Stimulated activated CD8-positive, alpha-beta memory T cell treated with anti-CD3 and anti-CD28 coated beads, Interleukin-2, amount 100 ng/mL, for 48 hours (primary cell): ENCODE data around the gene STPG4.
"Not testable (repeated sequence)": the region's sequence is repeated elsewhere in the genome, so short reads cannot be mapped to it uniquely, and the experiment has no call there.

Experiments used
- DNase-seq, 2 donors: peaks; one replicate each; pipeline ENCODE4 v3.0.0-alpha.2; 2020; ENCODE audit warnings: low read depth in 2 of 2

STPG4 gene

GRCh38 chr2:47155091-47155876 is at the start of gene STPG4:
STPG4 (minus strand) TSS chr2:47155308; CDS start chr2:47155251, 57 bp downstream.
- no peak for DNase-seq

GRCh38 chr2:47204691-47205090 is 49.6 kb upstream of the STPG4 start:
- no peak for DNase-seq

GRCh38 chr2:47203995-47204394 is 48.9 kb upstream of the STPG4 start:
- DNase-seq: no peak

GRCh38 chr2:47201224-47201623 is 46.1 kb upstream of the STPG4 start:
- no peak for DNase-seq

GRCh38 chr2:47198985-47199451 is 43.9 kb upstream of the STPG4 start:
- DNase-seq: no peak

GRCh38 chr2:47196499-47196898 is 41.4 kb upstream of the STPG4 start:
- DNase-seq: no peak

GRCh38 chr2:47196046-47196445 is 40.9 kb upstream of the STPG4 start:
- no peak for DNase-seq

- DNase-seq: no peak
These were observed 40.0 kb upstream of the STPG4 start for GRCh38 chr2:47195148-47195547.

- DNase-seq: no peak
These were observed 39.3 kb upstream of the STPG4 start for GRCh38 chr2:47194410-47194809.

- no peak for DNase-seq
These were observed 38.5 kb upstream of the STPG4 start for GRCh38 chr2:47193607-47194006.

- no peak for DNase-seq
These were observed 35.2 kb upstream of the STPG4 start for GRCh38 chr2:47190188-47190881.

GRCh38 chr2:47189635-47190034 is 34.5 kb upstream of the STPG4 start:
- no peak for DNase-seq

- DNase-seq: no peak
These were observed 32.0 kb upstream of the STPG4 start for GRCh38 chr2:47187069-47187468.

- no peak for DNase-seq
These were observed 31.2 kb upstream of the STPG4 start for GRCh38 chr2:47186351-47186750.

- DNase-seq: not testable (repeated sequence)
These were observed 30.0 kb upstream of the STPG4 start for GRCh38 chr2:47185098-47185497.

GRCh38 chr2:47181176-47181575 is 26.1 kb upstream of the STPG4 start:
- no peak for DNase-seq

GRCh38 chr2:47180531-47180930 is 25.4 kb upstream of the STPG4 start:
- DNase-seq: no peak

- DNase-seq: no peak
These were observed 24.3 kb upstream of the STPG4 start for GRCh38 chr2:47179388-47179787.

GRCh38 chr2:47178341-47178740 is 23.2 kb upstream of the STPG4 start:
- no peak for DNase-seq

- no peak for DNase-seq
These were observed 22.0 kb upstream of the STPG4 start for GRCh38 chr2:47177043-47177565.

GRCh38 chr2:47174733-47175361 is 19.7 kb upstream of the STPG4 start:
- no peak for DNase-seq

GRCh38 chr2:47173986-47174732 is 19.1 kb upstream of the STPG4 start:
- no peak for DNase-seq
